Stimulated activated CD8-positive, alpha-beta memory T cell treated with anti-CD3 and anti-CD28 coated beads, Interleukin-15, amount 100 ng/mL, for 4 hours (primary cell): Measurements from ENCODE around the gene MYO1D.
"Not testable (repeated sequence)": the region's sequence is repeated elsewhere in the genome, so short reads cannot be mapped to it uniquely, and the experiment has no call there.

Experiments
- DNase-seq, 2 donors: peaks; one replicate each; pipeline ENCODE4 v3.0.0-alpha.2; 2020; ENCODE audit warnings: low read depth in 2 of 2

MYO1D gene

DNA sequence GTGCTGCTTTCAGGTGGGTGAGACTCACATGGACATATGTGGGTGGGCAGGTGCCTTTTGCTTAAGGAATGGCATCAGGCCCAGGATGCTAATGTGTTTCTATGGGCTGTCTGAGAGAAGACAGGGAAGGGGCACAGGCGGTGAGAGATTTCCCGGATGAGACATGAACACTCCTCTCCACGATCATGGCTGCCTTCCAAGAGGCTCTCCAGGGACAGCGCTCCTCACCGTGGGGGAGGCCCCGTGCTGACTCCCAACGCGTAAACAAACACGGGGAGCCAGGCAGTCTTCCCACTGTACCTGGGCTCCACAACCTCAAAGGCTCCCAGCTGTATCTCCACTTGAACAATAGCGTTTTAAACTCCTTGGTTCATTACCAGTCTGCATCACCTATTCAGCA is 347.3 kb downstream of the MYO1D start:
- no peak for DNase-seq

DNA sequence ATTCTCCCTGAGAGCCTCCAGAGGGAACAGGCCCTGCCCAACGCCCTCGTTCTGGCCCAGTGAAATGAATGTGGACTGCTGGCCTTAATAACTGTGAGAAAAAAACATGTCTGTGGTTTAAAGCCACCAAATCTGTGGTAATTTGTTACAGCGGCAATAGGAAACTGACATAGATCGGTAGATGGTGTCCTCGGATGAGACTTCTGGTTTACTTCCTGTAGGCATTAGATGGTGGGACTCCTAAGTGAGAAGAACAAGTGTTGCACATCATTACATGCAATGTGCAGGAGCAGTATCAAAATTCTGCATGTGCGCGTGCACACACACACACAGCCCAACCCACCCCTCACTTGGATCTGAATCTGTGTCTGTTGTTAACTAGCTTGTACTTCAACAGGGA is 348.1 kb downstream of the MYO1D start:
- no peak for DNase-seq

DNA sequence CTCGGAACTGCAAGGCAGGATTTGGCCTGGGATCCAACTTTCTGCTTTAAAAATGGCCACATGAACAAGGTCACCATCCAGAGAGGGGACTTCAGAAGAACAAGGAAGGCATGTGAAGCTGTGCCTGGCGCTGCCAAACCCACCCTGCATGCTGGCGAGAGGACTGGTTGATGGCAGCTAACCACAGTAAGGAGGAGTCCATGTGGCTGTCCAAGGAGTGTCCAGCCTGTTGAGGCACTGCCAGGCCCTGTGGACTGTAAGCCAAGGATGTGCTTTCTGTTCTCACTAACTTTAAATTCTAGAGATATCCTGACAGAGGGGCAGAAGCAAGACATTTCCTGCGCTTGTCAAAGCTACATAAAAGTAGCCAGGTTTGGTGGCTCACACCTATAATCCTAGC is 349.8 kb downstream of the MYO1D start:
- no peak for DNase-seq

DNA sequence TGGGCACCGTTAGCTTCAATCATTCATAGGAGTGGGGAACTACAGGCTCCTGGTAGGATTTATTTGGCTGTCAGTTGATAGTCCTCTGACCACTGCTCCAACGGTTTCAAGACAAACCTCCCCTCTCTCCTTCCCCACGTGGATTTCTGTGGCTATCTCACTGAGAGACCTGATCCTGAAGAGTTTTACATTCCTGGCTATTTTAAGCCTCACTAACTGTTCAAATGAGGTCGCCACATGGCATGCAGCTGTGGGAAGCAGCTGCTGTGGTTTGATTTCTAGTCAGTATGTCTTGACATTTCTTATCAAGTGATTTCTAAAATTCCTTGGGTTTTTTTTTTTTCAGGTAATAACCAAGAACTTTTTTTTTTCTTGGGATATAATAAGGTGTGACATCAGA is 351.8 kb downstream of the MYO1D start:
- DNase-seq = no peak

DNA sequence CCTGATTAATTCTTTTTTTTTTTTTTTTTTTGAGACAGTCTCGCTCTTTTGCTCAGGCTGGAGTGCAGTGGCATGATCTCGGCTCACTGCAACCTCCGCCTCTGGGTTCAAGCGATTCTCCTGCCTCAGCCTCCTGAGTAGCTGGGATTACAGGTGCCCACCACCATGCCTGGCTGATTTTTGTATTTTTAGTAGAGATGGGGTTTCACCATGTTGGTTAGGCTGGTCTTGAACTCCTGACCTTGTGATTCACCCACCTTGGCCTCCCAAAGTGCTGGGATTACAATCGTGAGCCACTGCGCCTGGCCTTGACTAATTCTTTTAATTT is 352.4 kb downstream of the MYO1D start:
- not testable (repeated sequence) for DNase-seq

DNA sequence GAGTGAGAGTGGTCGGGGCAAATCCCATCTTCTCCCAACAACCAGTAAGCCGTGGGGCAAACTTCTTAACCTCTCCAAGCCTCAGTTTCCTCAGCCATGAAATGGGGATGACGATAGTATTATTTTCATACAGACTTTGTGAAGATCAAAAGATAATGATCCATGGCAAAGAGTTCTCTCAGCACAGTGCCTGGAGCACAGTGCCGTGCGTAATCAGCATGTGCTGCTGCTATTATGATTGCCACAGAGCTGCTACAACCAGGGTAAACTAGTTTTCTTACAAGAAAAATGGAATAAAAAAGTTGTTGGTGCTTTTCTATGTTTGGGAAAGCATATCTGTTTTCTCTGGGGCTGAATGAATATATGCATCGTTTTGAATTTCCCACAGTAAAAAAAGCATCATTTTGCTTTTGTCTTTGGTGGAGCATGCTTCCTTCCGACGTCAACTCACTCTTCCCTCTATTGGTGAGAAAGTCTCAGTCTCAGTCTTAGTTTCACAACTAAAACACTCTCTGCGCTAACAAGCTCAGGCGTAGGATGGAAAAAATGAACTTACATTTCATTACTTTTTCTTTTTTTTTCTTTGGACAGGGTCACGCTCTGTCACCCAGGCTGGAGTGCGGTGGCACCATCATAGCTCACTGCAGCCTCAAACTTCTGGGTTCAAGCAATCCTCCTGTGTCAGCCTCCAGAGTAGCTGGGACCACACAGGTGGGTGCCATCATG is 352.9 kb downstream of the MYO1D start:
- DNase-seq = no peak

DNA sequence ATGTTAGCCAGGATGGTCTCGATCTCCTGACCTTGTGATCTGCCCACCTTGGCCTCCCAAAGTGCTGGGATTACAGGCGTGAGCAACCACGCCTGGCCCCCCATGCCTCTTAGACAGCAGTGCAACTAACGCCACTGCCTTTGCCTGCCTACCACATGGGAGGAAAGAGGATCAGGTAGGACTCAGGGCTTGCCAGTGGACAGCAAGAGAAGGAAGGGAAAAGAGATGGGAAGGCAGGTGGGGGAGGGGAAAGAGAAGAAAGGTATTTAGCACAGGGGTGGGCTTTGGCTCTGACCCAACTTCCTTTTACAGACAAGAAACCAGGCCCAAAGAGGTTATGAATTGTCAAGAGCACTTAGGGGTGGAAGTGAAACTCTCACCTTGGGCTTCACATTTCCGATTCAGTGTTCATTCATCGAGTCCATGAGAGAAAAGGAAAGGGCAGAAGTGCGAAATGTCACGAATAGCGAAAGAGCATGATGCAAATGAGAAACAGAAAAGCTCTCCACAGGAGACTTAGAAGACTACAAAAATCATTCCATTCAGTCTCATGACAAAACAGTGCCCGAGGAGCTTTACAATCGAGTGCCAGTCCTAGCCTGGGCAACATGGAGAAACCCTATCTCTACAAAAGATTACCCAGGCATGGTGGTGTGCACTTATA is 353.8 kb downstream of the MYO1D start:
- DNase-seq = no peak

DNA sequence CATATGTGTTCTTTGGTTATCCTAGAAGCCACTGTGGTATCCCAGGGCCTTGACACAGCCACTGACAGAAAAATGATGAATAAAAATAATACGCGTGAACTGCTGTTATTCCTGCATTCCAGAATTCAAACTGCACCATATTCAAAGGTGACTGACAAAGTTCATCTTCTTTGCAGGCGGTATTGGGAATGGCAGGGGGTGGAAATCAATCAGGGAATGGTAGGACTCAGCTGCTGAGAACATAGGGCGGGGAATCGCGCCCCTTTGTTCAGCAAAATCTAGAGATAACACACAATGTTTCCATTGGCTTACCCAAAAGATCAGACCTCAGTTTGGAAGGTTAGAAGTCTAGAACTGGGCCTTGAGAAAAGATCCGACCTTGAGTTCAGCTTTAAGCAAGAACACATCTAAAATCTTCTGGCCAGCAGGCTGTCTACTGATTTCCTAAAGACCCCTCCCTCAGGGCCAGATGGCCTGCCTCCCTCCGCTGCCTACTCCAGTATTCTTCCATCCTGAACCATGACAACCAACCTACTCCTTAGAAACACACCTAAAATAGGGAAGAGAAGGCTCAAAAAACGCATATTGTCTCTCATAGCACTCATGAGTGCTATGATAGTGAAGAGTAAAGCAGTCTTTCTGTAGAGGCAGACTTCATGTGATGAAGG is 356.1 kb downstream of the MYO1D start:
- no peak for DNase-seq

DNA sequence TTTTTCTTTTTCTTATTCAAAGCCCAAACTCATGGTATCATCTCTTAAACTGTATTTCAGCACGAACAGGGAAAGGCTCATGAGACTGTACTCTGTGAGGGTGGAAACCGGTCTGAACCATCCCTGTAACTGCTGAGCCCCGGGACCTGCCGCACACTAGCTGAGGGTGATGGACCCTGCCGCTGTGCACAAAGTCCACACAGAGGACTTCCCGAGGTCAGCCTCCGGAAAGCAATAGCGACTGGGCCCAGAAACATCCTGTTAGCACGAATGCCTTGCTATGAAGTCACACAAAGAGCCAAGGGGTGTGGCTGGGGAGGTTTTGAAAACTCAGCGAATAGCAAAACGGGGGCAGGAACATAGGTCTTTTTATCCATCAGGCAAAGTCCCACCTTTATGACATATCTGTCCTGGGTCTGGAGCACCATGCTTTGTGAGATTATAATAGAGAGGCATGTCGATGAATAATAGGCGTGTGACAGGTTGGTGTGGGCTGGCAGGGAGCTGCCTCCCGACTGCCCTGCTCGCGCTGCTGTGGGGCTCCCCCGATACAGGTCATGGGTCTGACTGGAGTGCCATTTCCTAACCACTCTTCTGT is 356.7 kb downstream of the MYO1D start:
- no peak for DNase-seq

DNA sequence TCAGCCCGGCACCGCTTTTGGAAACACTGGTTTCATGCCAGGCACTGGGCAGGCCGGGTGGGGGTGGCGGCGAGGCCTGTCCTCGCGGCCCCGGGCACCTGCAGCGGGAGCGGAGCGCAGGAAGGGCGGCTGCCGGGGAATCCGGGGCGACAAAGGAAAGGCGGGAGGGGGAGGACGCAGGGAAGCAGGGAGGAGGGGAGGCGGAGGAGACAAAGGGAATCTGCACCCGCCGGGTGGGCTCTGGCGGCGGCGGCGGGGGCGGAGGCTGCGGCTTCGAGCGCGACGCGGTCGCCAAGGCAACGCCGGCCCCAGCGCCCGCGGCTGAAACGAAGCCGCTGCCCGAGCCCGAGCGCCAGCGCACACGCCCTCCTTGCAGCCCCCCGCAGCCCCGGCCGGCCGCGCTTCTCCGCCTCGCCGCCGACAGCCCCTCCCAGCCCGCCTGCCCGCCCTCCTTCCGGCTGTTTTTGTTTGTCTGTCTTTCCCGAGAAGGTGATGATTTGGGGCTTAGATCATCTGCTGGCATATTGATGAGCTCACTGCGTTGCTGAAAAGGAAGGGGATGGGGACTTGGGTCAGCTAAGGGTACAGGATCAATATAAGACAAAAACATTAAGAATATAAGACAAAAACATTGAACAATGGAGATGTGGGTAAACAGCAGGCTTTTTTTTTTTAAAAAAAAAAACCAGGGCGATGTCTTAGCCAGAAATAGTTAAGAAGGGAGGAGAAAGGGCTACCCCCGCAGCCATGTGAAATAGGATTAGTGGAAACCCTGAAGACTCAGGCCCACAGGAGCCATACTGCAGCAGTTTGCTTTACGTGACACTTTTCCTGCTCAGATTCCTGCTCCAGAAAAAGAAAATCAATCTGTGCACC is 357.5 kb downstream of the MYO1D start:
- DNase-seq = peak in 1 of 2 donors; percentile 38

DNA sequence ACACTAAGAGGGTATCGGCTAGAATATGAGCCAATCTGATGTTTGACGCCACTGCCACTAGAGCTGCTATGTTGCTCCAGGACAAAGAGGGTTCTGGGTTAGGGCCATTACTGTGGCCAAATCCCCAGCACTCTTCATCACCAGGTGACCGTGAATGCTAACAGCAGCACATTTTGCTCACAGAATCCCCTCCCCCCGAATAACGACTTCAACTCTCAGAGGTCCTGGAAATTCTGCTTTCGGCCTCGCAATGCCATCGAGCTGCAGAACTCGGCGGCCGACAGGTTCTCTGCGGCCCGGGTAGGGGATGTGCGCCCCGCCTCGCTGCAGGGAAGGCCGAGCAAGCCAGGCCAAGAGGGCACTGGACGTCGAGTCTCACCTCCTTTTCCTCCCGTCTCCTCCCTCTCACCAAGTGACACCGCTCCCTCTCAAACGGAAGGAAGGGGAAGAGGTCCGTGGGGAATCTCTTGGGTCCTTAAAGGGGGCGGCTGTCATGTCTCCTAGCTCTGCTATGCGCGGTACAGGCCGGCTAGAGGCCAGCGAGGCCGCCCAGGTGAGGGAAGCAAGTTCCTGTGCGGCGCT is 358.2 kb downstream of the MYO1D start:
- no peak for DNase-seq

DNA sequence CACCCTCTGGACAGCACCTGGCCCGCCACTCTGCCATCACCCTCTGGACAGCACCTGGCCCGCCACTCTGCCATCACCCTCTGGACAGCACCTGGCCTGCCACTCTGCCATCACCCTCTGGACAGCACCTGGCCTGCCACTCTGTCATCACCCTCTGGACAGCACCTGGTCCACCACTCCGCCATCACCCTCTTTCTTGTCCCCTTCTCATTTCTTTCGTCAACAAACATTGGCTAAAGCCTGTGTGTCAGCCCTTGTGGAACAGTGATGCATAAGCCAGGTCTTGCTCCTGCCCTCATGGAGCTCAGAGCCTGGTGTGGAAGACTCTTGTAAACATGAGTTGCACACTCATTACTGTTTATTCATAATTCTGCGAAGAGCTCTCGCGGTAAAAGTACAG is 358.9 kb downstream of the MYO1D start:
- DNase-seq = no peak

DNA sequence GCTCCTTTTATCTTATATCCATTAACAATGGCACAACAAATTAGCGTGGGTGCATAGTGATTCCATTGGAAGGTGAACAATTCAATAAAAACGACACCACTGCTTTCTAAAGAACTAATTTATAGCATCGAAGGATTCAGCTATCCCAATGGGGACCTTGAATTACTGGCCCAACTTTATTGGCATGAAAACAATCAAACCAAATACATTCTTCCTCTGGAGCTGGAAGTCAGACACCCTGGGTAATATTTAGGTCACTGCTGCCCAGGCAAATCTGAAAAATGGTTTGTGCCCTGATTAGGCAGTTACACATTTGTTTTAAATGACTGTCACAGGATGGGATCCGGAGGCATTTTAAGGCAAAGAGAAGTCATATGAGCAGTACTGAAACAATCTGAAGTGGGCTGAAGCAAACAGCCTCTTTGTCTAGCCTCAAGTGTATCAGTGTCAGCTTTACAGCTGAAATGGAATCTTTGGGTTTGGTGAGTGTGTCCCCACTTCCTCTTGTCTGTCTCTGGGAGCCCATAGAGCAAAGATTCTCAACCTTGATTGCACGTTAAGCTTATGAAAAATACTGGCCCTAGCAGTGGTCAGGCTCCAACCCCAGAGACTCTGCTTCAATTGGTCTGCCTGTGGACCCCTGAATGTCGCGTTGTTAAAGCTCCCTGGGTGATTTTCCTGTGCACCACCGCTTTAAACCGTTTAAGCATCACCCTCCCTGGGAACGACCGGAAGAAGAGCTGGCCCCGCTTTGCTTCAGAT is 359.8 kb downstream of the MYO1D start:
- no peak for DNase-seq

DNA sequence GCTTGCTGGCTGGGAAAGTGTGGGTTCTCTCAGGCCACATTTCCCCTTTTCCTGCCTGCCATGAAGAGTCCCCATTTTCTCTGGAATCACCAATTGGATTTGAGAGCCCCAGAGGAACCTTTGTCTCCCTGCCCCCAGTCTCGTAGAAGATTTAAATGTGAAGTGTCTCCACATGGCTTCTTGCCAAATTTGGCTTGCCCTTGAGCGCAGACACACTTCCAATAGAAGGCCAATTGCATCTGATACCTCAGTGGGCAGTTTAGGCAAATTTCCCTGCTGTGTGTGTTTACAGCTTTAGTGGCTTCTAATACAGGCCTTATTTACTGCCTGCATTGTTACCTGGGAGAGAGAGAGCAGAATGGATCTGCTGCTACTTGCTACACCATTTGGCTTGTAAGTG is 360.5 kb downstream of the MYO1D start:
- no peak for DNase-seq

DNA sequence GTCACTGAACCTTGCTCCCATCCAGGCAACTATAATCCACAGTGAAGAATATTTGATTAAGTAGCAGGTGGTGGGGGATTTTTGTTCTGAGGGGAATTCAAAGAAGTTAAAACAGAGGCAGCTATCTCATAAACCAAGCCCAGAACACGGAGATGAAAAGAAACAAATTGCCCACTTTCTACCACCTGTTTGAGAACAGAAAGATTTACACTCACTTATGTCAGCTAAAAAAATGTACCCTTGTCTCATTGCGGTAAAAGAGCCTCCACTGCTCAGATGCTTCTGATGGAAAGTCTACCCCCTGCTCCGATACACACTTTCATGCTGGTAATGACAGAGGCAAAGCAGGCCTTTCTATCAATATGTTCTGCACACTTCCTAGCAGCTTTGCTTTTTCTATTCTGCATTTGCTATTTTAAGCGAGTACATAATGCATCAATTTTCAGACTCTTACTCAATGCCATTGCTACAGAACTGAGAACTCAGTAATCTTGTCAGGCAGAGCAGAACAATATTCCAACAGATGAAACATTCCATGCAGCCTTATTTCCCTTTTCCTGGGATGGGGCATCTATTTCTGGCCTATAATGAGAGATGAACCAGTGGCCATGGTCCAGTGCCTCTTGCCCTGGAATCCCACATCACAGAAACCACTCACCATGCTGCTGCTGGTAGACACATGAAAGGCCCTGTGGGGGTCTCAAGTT is 361.1 kb downstream of the MYO1D start:
- DNase-seq = no peak

DNA sequence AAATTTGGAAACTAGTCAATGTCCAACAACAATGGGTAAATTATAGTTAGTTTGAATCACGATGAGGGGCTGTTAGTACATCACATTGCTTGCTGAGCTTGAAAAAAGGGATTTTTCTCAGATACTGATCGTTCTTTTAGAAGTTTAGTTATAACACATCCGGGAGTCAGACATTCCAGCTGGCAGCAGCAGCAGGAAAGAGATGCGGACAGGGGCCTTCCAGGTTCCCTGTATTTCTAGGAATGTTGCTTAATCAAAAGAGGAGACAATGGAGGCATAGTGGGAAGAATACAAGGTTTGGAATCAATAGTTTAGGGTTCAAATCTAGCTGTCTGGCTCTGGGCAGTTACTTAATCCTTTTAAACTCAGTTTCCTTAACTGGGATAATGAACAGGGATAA is 362.3 kb downstream of the MYO1D start:
- no peak for DNase-seq

DNA sequence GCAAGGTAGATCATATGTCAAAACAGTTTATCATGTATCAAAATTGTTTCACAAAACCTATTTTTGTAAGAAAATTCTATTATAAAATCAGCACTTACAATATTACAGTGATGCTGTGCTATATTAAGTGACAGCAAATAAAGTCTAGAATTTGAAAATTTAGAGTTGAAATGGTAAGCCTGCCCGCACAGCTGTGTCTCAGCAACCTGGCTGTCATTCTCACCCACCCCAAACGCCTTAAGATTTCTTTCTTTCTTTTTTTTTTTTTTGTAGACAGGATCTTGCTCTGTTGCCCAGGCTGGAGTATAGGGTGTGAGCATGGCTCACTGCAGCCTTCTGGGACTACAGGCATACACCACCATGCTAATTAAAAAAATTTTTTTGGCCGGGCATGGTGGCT is 363.3 kb downstream of the MYO1D start:
- DNase-seq = no peak

DNA sequence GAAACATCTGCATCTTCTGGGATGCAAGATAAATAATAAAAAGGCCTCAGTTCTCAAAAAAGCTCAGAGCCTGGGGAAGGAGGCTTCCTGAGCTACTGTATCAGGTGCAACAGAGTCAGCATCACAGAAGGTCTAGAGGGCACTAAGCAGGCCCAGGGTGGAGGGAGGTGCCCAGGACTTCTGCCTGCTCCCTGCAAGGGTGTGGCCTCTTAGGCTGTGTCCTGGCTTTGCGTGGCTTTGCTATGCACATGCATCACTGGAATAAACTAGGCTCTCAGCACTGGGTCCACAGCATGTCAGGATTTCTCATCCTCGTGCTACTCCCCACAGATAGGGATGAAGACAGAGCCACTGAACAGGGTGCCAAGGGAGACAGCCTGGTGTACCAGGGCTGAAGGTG is 364.6 kb downstream of the MYO1D start:
- DNase-seq = no peak

DNA sequence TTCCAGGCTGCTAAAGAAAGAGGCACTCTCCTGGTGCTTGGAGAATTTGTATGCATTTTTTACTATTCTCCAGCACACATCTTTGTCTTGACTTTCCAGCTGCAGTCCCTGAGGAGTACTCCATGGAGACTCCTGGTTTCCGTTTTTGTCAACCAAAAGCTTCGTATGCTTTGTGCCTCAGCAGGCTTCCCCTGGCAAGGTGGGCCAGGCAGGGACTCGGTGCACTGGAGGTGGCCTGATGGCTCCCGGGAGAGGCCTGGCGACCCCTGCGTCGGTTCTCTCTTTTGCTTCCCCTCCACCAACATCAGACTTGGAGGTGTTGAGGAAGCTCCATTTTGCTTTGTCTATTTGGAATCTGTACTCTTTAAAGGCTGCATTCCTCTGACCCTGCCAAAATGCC is 366.5 kb downstream of the MYO1D start:
- no peak for DNase-seq

DNA sequence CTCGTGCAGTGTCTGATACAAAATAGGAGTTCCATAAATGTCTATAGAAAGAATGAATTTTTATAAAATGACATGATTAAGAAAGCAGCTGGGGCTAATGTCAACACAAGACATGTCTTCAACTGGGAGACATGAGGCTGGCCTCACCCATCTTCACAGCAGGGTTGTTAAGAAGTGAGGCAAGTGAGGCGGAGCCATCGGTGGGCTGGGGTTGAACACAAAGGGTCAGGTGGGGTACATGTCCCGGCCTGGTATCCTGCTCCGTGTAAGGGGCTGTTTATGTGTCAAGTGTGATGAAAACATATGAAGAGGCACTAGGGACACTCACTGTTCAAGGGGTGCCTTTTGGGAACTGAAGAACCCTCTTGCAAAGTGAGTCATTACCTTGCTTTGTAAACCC is 368.0 kb downstream of the MYO1D start:
- no peak for DNase-seq
